Thoracic aorta (tissue), 2 donors: Measurements from ENCODE around the gene CXCL12. TPM values are rescaled to one million over a fixed set of nuclear protein-coding genes. Genes with fewer than 3 reads are reported as not detected.

Experiments
- ATAC-seq: fragments of 150-250 bp; one replicate; pipeline ENCODE4 v1.8.0; 2017; ENCODE audit warnings: low read depth; ENCODE audit not compliant: insufficient number of reproducible peaks, low FRiP score
- DNase-seq: peaks from one replicate; pipeline ENCODE4 v3.0.0-alpha.2; 2020; ENCODE audit warnings: low spot score
- H3K27ac ChIP-seq, 2 donors: fragments of 200-600 bp; sonication (generic); 1 replicate in 1 of 2; 2 replicates in 1 of 2; pipeline ENCODE4 v1.5.1; 2016; ENCODE audit warnings: mild to moderate bottlenecking in 2 of 2, moderate library complexity in 2 of 2
- H3K27me3 ChIP-seq: fragments of 200-600 bp; sonication (generic); replicated peaks from 2 replicates; pipeline ENCODE4 v1.6.0; 2016; ENCODE audit warnings: mild to moderate bottlenecking; ENCODE audit not compliant: insufficient read depth
- H3K36me3 ChIP-seq: fragments of 200-600 bp; sonication (generic); one replicate; pipeline ENCODE4 v1.5.1; 2016
- H3K4me1 ChIP-seq, 2 donors: fragments of 200-600 bp; sonication (generic); 1 replicate in 1 of 2; 2 replicates in 1 of 2; pipeline versions ENCODE4 v1.5.1 to v1.6.0; 2016; ENCODE audit warnings: low read depth in 2 of 2, mild to moderate bottlenecking in 1 of 2; ENCODE audit not compliant: control insufficient read depth in 1 of 2
- H3K4me3 ChIP-seq: fragments of 200-600 bp; sonication (generic); 2 replicates; pipeline ENCODE4 v1.5.1; 2016; ENCODE audit warnings: mild to moderate bottlenecking
- H3K9me3 ChIP-seq: fragments of 200-600 bp; sonication (generic); 2 replicates; pipeline ENCODE4 v1.5.1; 2016
- CTCF ChIP-seq: fragments of 200-600 bp; sonication (generic); IDR thresholded peaks from one replicate; pipeline ENCODE4 v1.5.1; 2019; ENCODE audit warnings: antibody characterized with exemption
- total RNA-seq, 2 donors: library from RNA; depleted of rRNA; stranded (reverse); fragments of >200 nt; gene quantifications; one replicate each; pipeline versions ENCODE4 v1.1.0 to v1.2.3, GENCODE V29; 2016

CXCL12 gene
- total RNA-seq, 2 donors from 2014 or later = 149 to 169 TPM

GRCh38 chr10:44389150-44389549, 4.3 kb upstream of the CXCL12 start:
- no peak for TF ChIP-seq CTCF
- ATAC-seq (no peak), DNase-seq (no peak)
- Histone ChIP-seq H3K36me3 (no peaks in the 10 kb centered on the region), H3K4me3 (no peak overlapping the region), H3K27me3 (no peaks in the 10 kb centered on the region), H3K9me3 (no peaks in the 10 kb centered on the region), H3K27ac (no peak overlapping the region), H3K4me1 (peaks cover 3 to 37% of the 10 kb centered on the region in 2 donors)

- H3K27me3 ChIP-seq = no peaks in the 10 kb centered on the region
- no peak overlapping the region for H3K27ac ChIP-seq
- no peak overlapping the region for H3K4me3 ChIP-seq
- no peak for TF ChIP-seq CTCF
- DNase-seq = no peak
- H3K36me3 ChIP-seq = no peaks in the 10 kb centered on the region
- H3K4me1 ChIP-seq = peaks cover 3 to 38% of the 10 kb centered on the region in 2 donors
- H3K9me3 ChIP-seq = no peaks in the 10 kb centered on the region
- ATAC-seq = no peak
These were observed 3.7 kb upstream of the CXCL12 start for GRCh38 chr10:44388641-44389040.

- H3K36me3 ChIP-seq = no peaks in the 10 kb centered on the region
- no peaks in the 10 kb centered on the region for H3K9me3 ChIP-seq
- H3K4me1 ChIP-seq = peaks cover 3 to 46% of the 10 kb centered on the region in 2 donors
- no peak for DNase-seq
- no peak for TF ChIP-seq CTCF
- no peak overlapping the region for H3K27ac ChIP-seq
- ATAC-seq = no peak
- H3K27me3 ChIP-seq = no peaks in the 10 kb centered on the region
- no peak overlapping the region for H3K4me3 ChIP-seq
These were observed 3.0 kb upstream of the CXCL12 start for GRCh38 chr10:44387853-44388251.

- Histone ChIP-seq H3K4me3 (peak overlapping the region; percentile 44), H3K27me3 (no peaks in the 10 kb centered on the region), H3K27ac (no peak overlapping the region), H3K9me3 (no peaks in the 10 kb centered on the region), H3K4me1 (peaks cover 3 to 54% of the 10 kb centered on the region in 2 donors), H3K36me3 (no peaks in the 10 kb centered on the region)
- peak; percentile 92 for TF ChIP-seq CTCF
- no peak for DNase-seq
- peak; percentile 39 for ATAC-seq
These were observed 1.7 kb upstream of the CXCL12 start for GRCh38 chr10:44386546-44387052.

GRCh38 chr10:44385696-44386441, 972 bp upstream of the CXCL12 start:
- Histone ChIP-seq H3K27me3 (no peaks in the 10 kb centered on the region), H3K36me3 (no peaks in the 10 kb centered on the region), H3K4me1 (peaks cover 2 to 53% of the 10 kb centered on the region in 2 donors), H3K27ac (no peak overlapping the region), H3K9me3 (no peaks in the 10 kb centered on the region), H3K4me3 (peak overlapping the region; percentile 79)
- ATAC-seq = no peak
- no peak for DNase-seq
- TF ChIP-seq CTCF = no peak
